Measurements from ENCODE around the gene OR13C8. TPM values are rescaled to one million over a fixed set of nuclear protein-coding genes. Genes with fewer than 3 reads are reported as not detected.

OR13C8 gene
- polyA plus RNA-seq, 1 of the 3 experiments (the other 2 are of a cell fraction), result not detected

DNA sequence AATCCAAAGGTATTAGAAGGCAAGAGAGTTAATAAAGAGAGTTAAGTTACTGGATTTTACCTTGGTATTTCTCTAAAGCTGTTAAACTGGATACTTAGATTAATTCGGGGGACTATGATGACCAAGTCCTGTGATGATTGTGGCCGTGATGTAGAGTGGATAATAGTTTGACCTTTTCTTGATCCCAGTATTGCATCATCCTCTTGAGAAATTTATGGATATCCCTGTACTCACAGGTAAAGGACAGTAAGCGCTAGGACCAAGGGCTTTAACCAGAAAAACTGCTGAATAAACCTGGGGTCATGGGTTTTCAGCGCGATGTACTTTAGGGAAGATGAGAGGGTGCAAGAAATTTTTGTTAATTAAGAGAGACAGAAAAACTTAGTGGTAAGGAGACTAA lies 8.3 kb downstream of the OR13C8 start (continued):
- TF ChIP-seq FOXJ3 (CRISPR knock-in tag; IDR thresholded peaks at IDR 0.05), result no peak

DNA sequence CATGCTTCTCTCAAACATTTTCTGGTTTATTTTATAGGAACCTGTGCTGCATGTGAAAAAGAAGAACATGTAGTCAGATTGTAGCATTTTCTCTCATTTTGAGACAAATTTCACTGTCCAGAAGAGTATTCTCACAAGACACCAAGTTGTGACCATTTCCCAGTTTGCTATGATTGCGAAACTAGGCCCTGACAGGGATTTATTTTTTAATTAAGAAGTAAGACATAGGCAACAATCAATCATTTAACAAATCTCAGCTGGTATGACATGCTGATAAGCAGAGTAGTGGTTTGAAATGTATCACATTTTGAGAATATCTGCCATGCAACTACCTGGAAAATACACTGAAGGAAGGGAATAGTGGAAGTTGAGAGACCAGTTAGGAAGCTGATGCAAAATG lies 11.6 kb downstream of the OR13C8 start:
- no peaks in the 10 kb centered on the region for H3K9me2 ChIP-seq
- no peak overlapping the region for H3K27ac ChIP-seq (ENCODE audit: low read depth in 2 of 2, low read length in 1 of 2)
- no peak overlapping the region for H2AFZ ChIP-seq (ENCODE audit: low read depth)
- ChIA-PET CTCF (no interaction called here), POLR2A (no interaction called here)
- H3K79me2 ChIP-seq (ENCODE audit: insufficient read depth), result no peaks in the 10 kb centered on the region
- no peak for DNase-seq
- no peaks in the 10 kb centered on the region for H3K9me3 ChIP-seq
- H3K27me3 ChIP-seq (ENCODE audit: insufficient read depth), result no peaks in the 10 kb centered on the region; the same call in 1 of the 2 replicates
- no peaks in the 10 kb centered on the region for H4K20me1 ChIP-seq (ENCODE audit: insufficient read depth)
- H3K4me3 ChIP-seq (ENCODE audit: low read depth in 2 of 2, low read length in 1 of 2), result no peak overlapping the region
- no peak for TF ChIP-seq EZH2phosphoT487 (IDR thresholded peaks at IDR 0.05; ENCODE audit: borderline replicate concordance, low read depth)
- no peak for TF ChIP-seq NFIC (IDR thresholded peaks at IDR 0.05; ENCODE audit: borderline replicate concordance)
- no peak for TF ChIP-seq GABPA (IDR thresholded peaks at IDR 0.05; ENCODE audit: low read depth)
- TF ChIP-seq ELF1 (IDR thresholded peaks at IDR 0.05), result no peak
- no peak for TF ChIP-seq TCF12 (IDR thresholded peaks at IDR 0.05)
- no peak for TF ChIP-seq RFX5 (IDR thresholded peaks at IDR 0.05; ENCODE audit: low read length)
- TF ChIP-seq, protein P1, sequence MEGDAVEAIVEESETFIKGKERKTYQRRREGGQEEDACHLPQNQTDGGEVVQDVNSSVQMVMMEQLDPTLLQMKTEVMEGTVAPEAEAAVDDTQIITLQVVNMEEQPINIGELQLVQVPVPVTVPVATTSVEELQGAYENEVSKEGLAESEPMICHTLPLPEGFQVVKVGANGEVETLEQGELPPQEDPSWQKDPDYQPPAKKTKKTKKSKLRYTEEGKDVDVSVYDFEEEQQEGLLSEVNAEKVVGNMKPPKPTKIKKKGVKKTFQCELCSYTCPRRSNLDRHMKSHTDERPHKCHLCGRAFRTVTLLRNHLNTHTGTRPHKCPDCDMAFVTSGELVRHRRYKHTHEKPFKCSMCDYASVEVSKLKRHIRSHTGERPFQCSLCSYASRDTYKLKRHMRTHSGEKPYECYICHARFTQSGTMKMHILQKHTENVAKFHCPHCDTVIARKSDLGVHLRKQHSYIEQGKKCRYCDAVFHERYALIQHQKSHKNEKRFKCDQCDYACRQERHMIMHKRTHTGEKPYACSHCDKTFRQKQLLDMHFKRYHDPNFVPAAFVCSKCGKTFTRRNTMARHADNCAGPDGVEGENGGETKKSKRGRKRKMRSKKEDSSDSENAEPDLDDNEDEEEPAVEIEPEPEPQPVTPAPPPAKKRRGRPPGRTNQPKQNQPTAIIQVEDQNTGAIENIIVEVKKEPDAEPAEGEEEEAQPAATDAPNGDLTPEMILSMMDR (IDR thresholded peaks at IDR 0.05), result no peak
- no peak for TF ChIP-seq SIN3A (IDR thresholded peaks at IDR 0.05; ENCODE audit: borderline replicate concordance, low read depth, low read length)
- no peak for TF ChIP-seq MEF2A (IDR thresholded peaks at IDR 0.05; ENCODE audit: borderline replicate concordance, low read depth)
- no peaks in the 10 kb centered on the region for H3F3A ChIP-seq (replicated peaks; ENCODE audit: insufficient read depth)
- no peak overlapping the region for H3K4me2 ChIP-seq
- WGBS (ENCODE audit: low lambda C conversion rate), result 10% methylated on average over 1 of the region's 1 CpG
- no peaks in the 10 kb centered on the region for H3K4me1 ChIP-seq (ENCODE audit: control insufficient read depth in 1 of 2, insufficient read depth in 2 of 2, low read depth in 1 of 2, low read length in 1 of 2)
- H3K9ac ChIP-seq, result no peak overlapping the region
- H3K36me3 ChIP-seq (replicated peaks in 1 of 2; ENCODE audit: control insufficient read depth in 1 of 2, insufficient read depth in 2 of 2, low read length in 1 of 2), result no peaks in the 10 kb centered on the region

DNA sequence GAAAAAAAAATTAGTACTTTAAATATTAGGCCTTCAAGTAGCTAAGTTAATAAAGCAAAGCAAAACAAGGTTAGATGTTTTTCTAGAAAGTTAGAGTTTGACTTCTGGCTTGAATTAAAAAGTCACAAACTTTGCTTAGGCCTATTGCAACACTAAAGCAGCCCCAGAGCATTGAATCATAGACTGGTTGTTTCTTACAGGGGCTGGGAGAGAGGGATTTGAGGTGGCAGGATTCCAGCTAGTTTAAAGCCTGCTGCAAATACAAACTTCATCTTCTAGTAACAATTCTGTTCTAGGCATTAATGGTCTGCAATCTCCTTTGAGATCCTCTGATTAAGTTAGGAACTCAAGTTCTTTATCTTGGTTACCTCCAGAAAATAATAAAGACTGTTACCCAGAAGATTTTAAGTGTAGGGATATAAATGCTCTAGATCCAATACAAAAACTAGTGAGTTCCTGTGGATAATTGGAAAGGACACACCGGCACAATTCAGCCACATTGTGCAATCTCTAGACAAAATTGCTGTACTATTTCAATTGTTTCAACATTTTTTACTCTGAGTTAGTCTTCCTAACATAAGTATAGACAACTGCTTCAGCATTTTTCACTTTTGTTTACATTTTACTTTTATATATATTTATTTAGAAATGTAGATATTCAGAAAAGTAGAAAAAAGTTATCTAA lies 17.7 kb downstream of the OR13C8 start:
- no peaks in the 10 kb centered on the region for H3K27me3 ChIP-seq (ENCODE audit: insufficient read depth)
- TF ChIP-seq NRF1 (IDR thresholded peaks at IDR 0.05; ENCODE audit: low read depth, low read length) (no peak), TAF1 (IDR thresholded peaks at IDR 0.05; ENCODE audit: borderline replicate concordance, low read depth, low read length) (no peak), TEAD4 (IDR thresholded peaks at IDR 0.05; ENCODE audit: borderline replicate concordance, insufficient read depth) (no peak), SMC3 (IDR thresholded peaks at IDR 0.05; ENCODE audit: low read depth, low read length) (no peak), MXI1 (IDR thresholded peaks at IDR 0.05; ENCODE audit: low read depth, low read length) (no peak), RAD21 (IDR thresholded peaks at IDR 0.05; ENCODE audit: low read length) (no peak), YY1 (IDR thresholded peaks at IDR 0.05; ENCODE audit: low read depth) (no peak), POLR2AphosphoS5 (IDR thresholded peaks at IDR 0.05; ENCODE audit: low read depth, low read length) (no peak), EP300 (IDR thresholded peaks at IDR 0.05; ENCODE audit: borderline replicate concordance in 1 of 2, low read depth in 1 of 2, low read length in 1 of 2) (no peak)
- TF ChIP-seq, protein P2, sequence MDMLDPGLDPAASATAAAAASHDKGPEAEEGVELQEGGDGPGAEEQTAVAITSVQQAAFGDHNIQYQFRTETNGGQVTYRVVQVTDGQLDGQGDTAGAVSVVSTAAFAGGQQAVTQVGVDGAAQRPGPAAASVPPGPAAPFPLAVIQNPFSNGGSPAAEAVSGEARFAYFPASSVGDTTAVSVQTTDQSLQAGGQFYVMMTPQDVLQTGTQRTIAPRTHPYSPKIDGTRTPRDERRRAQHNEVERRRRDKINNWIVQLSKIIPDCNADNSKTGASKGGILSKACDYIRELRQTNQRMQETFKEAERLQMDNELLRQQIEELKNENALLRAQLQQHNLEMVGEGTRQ (IDR thresholded peaks at IDR 0.05; ENCODE audit: borderline replicate concordance, low read depth, low read length), result no peak
- TF ChIP-seq, protein P3, sequence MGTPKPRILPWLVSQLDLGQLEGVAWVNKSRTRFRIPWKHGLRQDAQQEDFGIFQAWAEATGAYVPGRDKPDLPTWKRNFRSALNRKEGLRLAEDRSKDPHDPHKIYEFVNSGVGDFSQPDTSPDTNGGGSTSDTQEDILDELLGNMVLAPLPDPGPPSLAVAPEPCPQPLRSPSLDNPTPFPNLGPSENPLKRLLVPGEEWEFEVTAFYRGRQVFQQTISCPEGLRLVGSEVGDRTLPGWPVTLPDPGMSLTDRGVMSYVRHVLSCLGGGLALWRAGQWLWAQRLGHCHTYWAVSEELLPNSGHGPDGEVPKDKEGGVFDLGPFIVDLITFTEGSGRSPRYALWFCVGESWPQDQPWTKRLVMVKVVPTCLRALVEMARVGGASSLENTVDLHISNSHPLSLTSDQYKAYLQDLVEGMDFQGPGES (IDR thresholded peaks at IDR 0.05; ENCODE audit: low read depth, low read length), result no peak
- H3K79me2 ChIP-seq (ENCODE audit: insufficient read depth), result no peaks in the 10 kb centered on the region
- ChIA-PET CTCF (no interaction called here), POLR2A (no interaction called here)
- no peak overlapping the region for H3K4me3 ChIP-seq (ENCODE audit: low read depth in 2 of 2, low read length in 1 of 2)
- H4K20me1 ChIP-seq (ENCODE audit: insufficient read depth), result no peaks in the 10 kb centered on the region
- no peaks in the 10 kb centered on the region for H3K9me2 ChIP-seq
- H2AFZ ChIP-seq (ENCODE audit: low read depth), result no peak overlapping the region
- DNase-seq, result no peak
- H3F3A ChIP-seq (replicated peaks; ENCODE audit: insufficient read depth), result no peaks in the 10 kb centered on the region
- H3K36me3 ChIP-seq (replicated peaks in 1 of 2; ENCODE audit: control insufficient read depth in 1 of 2, insufficient read depth in 2 of 2, low read length in 1 of 2), result no peaks in the 10 kb centered on the region
- H3K4me2 ChIP-seq, result no peak overlapping the region
- H3K4me1 ChIP-seq (ENCODE audit: control insufficient read depth in 1 of 2, insufficient read depth in 2 of 2, low read depth in 1 of 2, low read length in 1 of 2), result no peaks in the 10 kb centered on the region
- no peak overlapping the region for H3K9ac ChIP-seq
- no peaks in the 10 kb centered on the region for H3K9me3 ChIP-seq
- no peak overlapping the region for H3K27ac ChIP-seq (ENCODE audit: low read depth in 2 of 2, low read length in 1 of 2)
- 9% methylated on average over 1 of the region's 1 CpG for WGBS (ENCODE audit: low lambda C conversion rate)

All from SK-N-SH (cell line).